K562 (cell line): ENCODE data around the gene ABT1. TPM values are rescaled to one million over a fixed set of nuclear protein-coding genes. Genes with fewer than 3 reads are reported as not detected.

Experiments used
- ATAC-seq: fragments of 200-7000 bp; cut with Tn5 transposase; 3 replicates; pipeline ENCODE4 v1.9.1; 2020; ENCODE audit warnings: moderate library complexity
- BruUV-seq: library from RNA; stranded (reverse); fragments of 400-500 nt; replicated peaks from 2 replicates; lab custom pipeline; 2021; lab: Mats Ljungman, UMichigan
- CTCF ChIA-PET: fragments of 300-600 bp; formaldehyde crosslinking; extraction: SDS; loops from one replicate; lab custom pipeline; 2021; ENCODE audit warnings: low intra/inter-chr PET ratio; lab: Yijun Ruan, JAX
- POLR2A ChIA-PET: fragments of 300-600, 350-650 bp; sonication (Branson Sonifier 250); formaldehyde crosslinking; extraction: SDS; loops from one replicate; lab custom pipeline; 2021; ENCODE audit warnings: antibody characterized with exemption, inconsistent platforms; lab: Yijun Ruan, JAX
- DNase-seq, 4 experiments: peaks; one replicate each; pipeline versions ENCODE4 v3.0.0 to v3.0.0-alpha.2; 2011 to 2018; ENCODE audit warnings: low spot score in 3 of 4, mixed read lengths in 3 of 4; ENCODE audit errors: extremely low read depth in 1 of 4
- FAIRE-seq: peaks from 2 replicates; lab custom pipeline; 2011; peaks lifted over from hg19 to GRCh38; lab: Jason Lieb, UNC
- H2AFZ ChIP-seq: 2 replicates; pipeline ENCODE4 v1.6.0; 2011; ENCODE audit warnings: low read depth, low read length, control low read depth, inconsistent platforms
- H3K27ac ChIP-seq: fragments of 200-600 bp; 3 replicates; pipeline ENCODE4 v1.8.0; 2011; ENCODE audit warnings: low read depth, mild to moderate bottlenecking, control low read depth, inconsistent platforms, low read length, moderate library complexity, mixed read lengths; ENCODE audit errors: extremely low read depth
- H3K27me3 ChIP-seq, 2 experiments: fragments of 300-600 bp in 1 of 2; 2 replicates in 1 of 2; 3 replicates in 1 of 2; pipeline versions ENCODE4 v1.6.0 to v1.8.0; 2011; ENCODE audit warnings: inconsistent platforms in 2 of 2, low read length in 2 of 2, mild to moderate bottlenecking in 1 of 2, mixed read lengths in 1 of 2, moderate library complexity in 1 of 2; ENCODE audit not compliant: control insufficient read depth in 2 of 2, insufficient read depth in 2 of 2
- H3K36me3 ChIP-seq: fragments of 300-600 bp; 3 replicates; pipeline ENCODE4 v1.8.0; 2011; ENCODE audit warnings: mild to moderate bottlenecking, low read length, inconsistent platforms; ENCODE audit not compliant: control insufficient read depth, insufficient read depth
- H3K4me1 ChIP-seq, 2 experiments: fragments of 200-600 bp in 1 of 2; replicated peaks in 1 of 2; 2 replicates in 1 of 2; 3 replicates in 1 of 2; pipeline versions ENCODE4 v1.5.1 to v1.8.0; 2011; ENCODE audit warnings: inconsistent platforms in 2 of 2, low read length in 2 of 2, mild to moderate bottlenecking in 1 of 2, mixed read lengths in 1 of 2, moderate library complexity in 1 of 2; ENCODE audit not compliant: control insufficient read depth in 2 of 2, insufficient read depth in 2 of 2
- H3K4me2 ChIP-seq: 2 replicates; pipeline ENCODE4 v1.6.1; 2011; ENCODE audit warnings: low read length, control low read depth, inconsistent platforms, mixed read lengths; ENCODE audit not compliant: insufficient read depth
- H3K4me3 ChIP-seq: fragments of 200-600 bp; sonication (generic), shearing (Covaris generic); 2 replicates; pipeline ENCODE4 v1.5.1; 2016; ENCODE audit warnings: control low read depth, inconsistent platforms
- H3K79me2 ChIP-seq: fragments of 200-600 bp; 3 replicates; pipeline ENCODE4 v1.8.0; 2011; ENCODE audit warnings: low read length, inconsistent platforms; ENCODE audit not compliant: control insufficient read depth, insufficient read depth
- H3K9ac ChIP-seq, 2 experiments: 2 replicates each; pipeline versions ENCODE4 v1.6.0 to v1.6.1; 2011; ENCODE audit warnings: low read depth in 2 of 2, low read length in 2 of 2, control low read depth in 1 of 2, inconsistent platforms in 1 of 2, mild to moderate bottlenecking in 1 of 2, mixed read lengths in 1 of 2; ENCODE audit not compliant: insufficient read depth in 1 of 2
- H3K9me1 ChIP-seq: one replicate; pipeline ENCODE4 v1.6.0; 2011; ENCODE audit warnings: inconsistent platforms, mild to moderate bottlenecking, low read length, moderate library complexity; ENCODE audit not compliant: control insufficient read depth, insufficient read depth
- H3K9me3 ChIP-seq: replicated peaks from 2 replicates; pipeline ENCODE4 v1.5.1; 2011; ENCODE audit warnings: low read depth, low read length, inconsistent platforms; ENCODE audit not compliant: control insufficient read depth, insufficient read depth
- H4K20me1 ChIP-seq: replicated peaks from 2 replicates; pipeline ENCODE4 v1.6.1; 2011; ENCODE audit warnings: low read length, inconsistent platforms, mixed read lengths; ENCODE audit not compliant: control insufficient read depth, insufficient read depth
- BCLAF1 ChIP-seq, 2 experiments: fragments of 450-650 bp in 1 of 2; IDR thresholded peaks; 2 replicates each; pipeline ENCODE4 v1.6.1; 2011 to 2017; ENCODE audit warnings: low read depth in 2 of 2, antibody characterized with exemption in 1 of 2, borderline replicate concordance in 1 of 2, low read length in 1 of 2, mild to moderate bottlenecking in 1 of 2, mixed read lengths in 1 of 2; ENCODE audit not compliant: control insufficient read depth in 1 of 2
- NRF1 ChIP-seq, 2 experiments: fragments of 450-650 bp; IDR thresholded peaks in 1 of 2; conservative IDR thresholded peaks in 1 of 2; 2 replicates each; pipeline ENCODE4 v1.6.1; 2014; ENCODE audit warnings: mild to moderate bottlenecking in 2 of 2
- PBX2 ChIP-seq, 2 experiments: IDR thresholded peaks in 1 of 2; conservative IDR thresholded peaks in 1 of 2; 2 replicates each; pipeline ENCODE4 v1.6.1; 2016; ENCODE audit warnings: low read depth in 2 of 2, mild to moderate bottlenecking in 1 of 2, missing compliant biosample characterization in 1 of 2, missing genetic modification characterization in 1 of 2, moderate library complexity in 1 of 2
- PCBP1 ChIP-seq: fragments of 200-400 bp; formaldehyde crosslinking; IDR thresholded peaks from 2 replicates; pipeline ENCODE4 v1.6.1; 2018; ENCODE audit warnings: mild to moderate bottlenecking, low read depth, low read length; ENCODE audit not compliant: poor library complexity, severe bottlenecking
- PRPF4 ChIP-seq: fragments of 200-400 bp; formaldehyde crosslinking; IDR thresholded peaks from one replicate; pipeline ENCODE4 v1.6.1; 2017; ENCODE audit warnings: low read length, low read depth, mild to moderate bottlenecking; ENCODE audit not compliant: insufficient read depth, poor library complexity, severe bottlenecking
- ZNF766 ChIP-seq: fragments of 200-800 bp; sonication (Bioruptor generic); conservative IDR thresholded peaks from 2 replicates; pipeline ENCODE4 v1.6.1; 2016; ENCODE audit warnings: missing genetic modification characterization, missing compliant biosample characterization
- WGBS: fragments of 100-300 bp; shearing (Covaris generic); methylation state at CpG from one replicate; pipeline ENCODE4 v1.1.6; 2016; ENCODE audit warnings: low coverage, mixed read lengths; ENCODE audit not compliant: insufficient coverage; ENCODE audit errors: missing lambda C conversion rate; 5-methylcytosine and 5-hydroxymethylcytosine counted together
- in situ Hi-C: fragments of 300-500 bp; cut with MboI; formaldehyde crosslinking; loops from 4 replicates; pipeline ENCODE4 v1.15.0; 2018; ENCODE audit warnings: inconsistent platforms, mixed read lengths
- intact Hi-C: fragments of 100-400 bp; cut with micrococcal nuclease; formaldehyde crosslinking; loops from 2 replicates; pipeline ENCODE4 v1.14.2; 2022
- polyA plus RNA-seq, 8 experiments: library from polyadenylated mRNA; depleted of rRNA in 4 of 8; stranded (reverse) in 5 of 8; unstranded in 3 of 8; fragments of >200 nt; fragmentation: Nextera tagmentation in 2 of 8; fragmentation: Illumina TruSeq in 1 of 8; extraction: Ambion mirVana in 2 of 8; extraction: Trizol in 1 of 8; gene quantifications; 2 replicates each; pipeline versions ENCODE4 v1.2.1 to v1.2.3, GENCODE V29; 2011 to 2014; ENCODE audit warnings: inconsistent platforms in 1 of 8, missing spikeins in 1 of 8
- total RNA-seq, 7 experiments: library from RNA; depleted of rRNA in 6 of 7; stranded (reverse); fragments of >200 nt in 6 of 7; fragmentation: Illumina TruSeq in 2 of 7; extraction: Trizol in 2 of 7; gene quantifications; 2 replicates each; pipeline versions ENCODE4 v1.2.1 to v1.2.3, GENCODE V29; 2011 to 2021; ENCODE audit warnings: low replicate concordance in 1 of 7

The ABT1 gene
- total and polyA plus RNA-seq, 9 of the 15 experiments (the other 6 are each of a cell fraction or from before 2014, with no cell fraction given), result 8.8 to 52.7 (median 40.7) TPM

GRCh38 chr6:26568601-26569432, 27.9 kb upstream of the ABT1 start (continued):
- TF ChIP-seq PBX2 (CRISPR knock-in tag; IDR thresholded peaks at IDR 0.05; ENCODE audit: low read depth) (no peak), PBX2 (tag; conservative IDR thresholded peaks at IDR 0.05; ENCODE audit: low read depth) (peak; percentile 52; the same call in 1 of the 2 replicates)

- no peak for FAIRE-seq
- H4K20me1 ChIP-seq, result no peaks in the 10 kb centered on the region
- H3K4me1 ChIP-seq, result peaks cover 3 to 8% of the 10 kb centered on the region in 2 experiments; a peak in 2 of 5 replicates
- H3K27ac ChIP-seq, result peak overlapping the region; percentile 92
- 0% methylated on average over 2 of the region's 2 CpGs for WGBS
- peak overlapping the region; percentile 91 to 92; a peak in 3 of 4 replicates for H3K9ac ChIP-seq
- ChIA-PET POLR2A (interaction anchor here (0.5 to 11.9 kb wide), 31 partner anchors 15 to 1861 kb away, joined by 3 to 141 read pairs (median 4); partner anchors contain the start of genes HFE and HMGN4), CTCF (interaction anchor here (1.2 to 2.5 kb wide), 4 partner anchors 26 to 394 kb away, joined by 3 to 23 read pairs (median 6); no protein-coding TSS in a partner anchor)
- intact Hi-C loops (loop anchor here (1.0 to 2.0 kb wide), 3 partner anchors 77 to 394 kb away; no protein-coding TSS in a partner anchor), in situ Hi-C loops (loop anchor here (25.0 kb wide), 1 partner anchor 382 kb away; a partner anchor contains a TSS)
- no peaks in the 10 kb centered on the region for H3K79me2 ChIP-seq
- no peaks in the 10 kb centered on the region for H3K9me1 ChIP-seq
- ATAC-seq, result no peak
- peak overlapping the region; percentile 75 for H3K4me3 ChIP-seq
- DNase-seq, result no peak
- no peaks in the 10 kb centered on the region for H3K36me3 ChIP-seq
- H3K4me2 ChIP-seq, result peak overlapping the region; percentile 98
- no peaks in the 10 kb centered on the region for H3K27me3 ChIP-seq
- no peaks in the 10 kb centered on the region for H3K9me3 ChIP-seq
- peak overlapping the region; percentile 97 for H2AFZ ChIP-seq
- BruUV-seq, result no TSS peak
- TF ChIP-seq ZNF766 (CRISPR knock-in tag) (0 out of 2 replicates have a peak, but pooled peaks have one; percentile 18), NRF1 (conservative IDR thresholded peaks at IDR 0.05 in 1 of 2, IDR thresholded peaks at IDR 0.05 in 1 of 2) (peak in 1 of 2 experiments; percentile 7; a peak in 2 of 4 replicates), PCBP1 (no peak), PRPF4 (no peak), BCLAF1 (IDR thresholded peaks at IDR 0.05; ENCODE audit: borderline replicate concordance in 1 of 2, control insufficient read depth in 1 of 2, low read depth in 2 of 2, low read length in 1 of 2) (no peak)
Measured at GRCh38 chr6:26569433-26569764, 27.4 kb upstream of the ABT1 start.
